ENCODE measurements around the gene DEF6. TPM values are rescaled to one million over a fixed set of nuclear protein-coding genes. Genes with fewer than 3 reads are reported as not detected.
A peak's percentile ranks its signal among the peaks of the same experiment; 100 is the strongest.

Gene DEF6
- total and polyA plus RNA-seq, 2 of the 13 experiments (the other 11 are each of a cell fraction or from before 2014, with no cell fraction given) = 5.2 to 10.0 TPM

DNA sequence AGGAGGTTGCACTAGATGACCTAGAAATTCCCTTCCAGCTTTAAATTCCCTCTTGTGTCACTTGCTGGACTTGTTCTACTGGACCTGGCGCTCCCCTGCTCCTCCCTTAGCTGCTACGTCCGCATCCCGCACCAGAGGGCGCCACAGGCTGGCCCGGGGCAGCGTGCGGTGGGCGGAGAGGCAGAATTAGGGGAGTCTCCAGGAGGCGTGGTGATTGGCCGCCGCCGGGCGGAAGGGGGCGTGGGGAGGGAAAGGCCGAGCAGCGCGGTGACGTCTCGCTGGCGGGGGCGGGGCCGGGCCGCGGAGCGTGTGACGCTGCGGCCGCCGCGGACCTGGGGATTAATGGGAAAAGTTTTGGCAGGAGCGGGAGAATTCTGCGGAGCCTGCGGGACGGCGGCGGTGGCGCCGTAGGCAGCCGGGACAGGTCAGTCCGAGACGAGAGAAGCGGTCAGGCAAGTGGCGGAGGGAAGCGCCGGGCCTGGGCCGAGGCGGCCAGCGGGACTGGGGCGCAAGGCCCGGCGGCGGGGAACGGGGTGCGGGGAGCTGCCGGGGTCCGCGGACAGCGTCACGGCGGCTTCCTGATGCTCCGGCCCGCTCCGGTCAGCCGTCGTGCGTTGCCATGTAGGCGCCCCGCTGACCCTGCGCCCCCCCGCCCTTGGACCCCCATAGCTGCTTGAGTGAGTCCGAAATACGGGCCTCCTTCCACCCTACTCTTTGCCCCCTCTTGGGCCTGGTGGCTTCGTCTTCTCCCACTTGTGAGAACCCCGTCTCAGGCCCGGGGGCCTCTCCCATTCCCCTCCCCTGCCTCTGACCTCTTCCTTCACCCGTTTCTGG, 44.9 kb downstream of the DEF6 start, which contains the start of gene PPARD (continued):
- TF ChIP-seq ZFP91 (CRISPR knock-in tag; IDR thresholded peaks at IDR 0.05; ENCODE audit: borderline replicate concordance) (peak; percentile 87), HOMEZ (CRISPR knock-in tag; IDR thresholded peaks at IDR 0.05; ENCODE audit: low read depth) (peak; percentile 88), ZNF646 (CRISPR knock-in tag; IDR thresholded peaks at IDR 0.05) (no peak; the same call in 1 of the 2 replicates), ZNF691 (CRISPR knock-in tag; IDR thresholded peaks at IDR 0.05; ENCODE audit: borderline replicate concordance, low read depth) (peak; percentile 94; the same call in 1 of the 2 replicates), ZNF720 (CRISPR knock-in tag; IDR thresholded peaks at IDR 0.05) (no peak), ARID3A (IDR thresholded peaks at IDR 0.05; ENCODE audit: low read depth, low read length) (peak; percentile 68; the same call in 1 of the 2 replicates), ZNF501 (CRISPR knock-in tag; IDR thresholded peaks at IDR 0.05) (peak; percentile 99), PHF5A (CRISPR knock-in tag; IDR thresholded peaks at IDR 0.05; ENCODE audit: low read depth, unreplicated experiment) (peak; percentile 90), HMGXB3 (CRISPR knock-in tag; IDR thresholded peaks at IDR 0.05; ENCODE audit: borderline replicate concordance) (peak; percentile 86; the same call in 1 of the 2 replicates)

Measured in HepG2 (cell line).